Measurements from ENCODE around the gene TEX2. TPM values are rescaled to one million over a fixed set of nuclear protein-coding genes. Genes with fewer than 3 reads are reported as not detected.

TEX2 gene
- total and polyA plus RNA-seq, 2 of the 13 experiments (the other 11 are each of a cell fraction or from before 2014, with no cell fraction given): 21.4 to 37.7 TPM

- TF ChIP-seq ZNF407 (CRISPR knock-in tag; IDR thresholded peaks at IDR 0.05; ENCODE audit: not compliant biosample characterization) (peak; percentile 48), PHF20 (CRISPR knock-in tag; IDR thresholded peaks at IDR 0.05) (no peak), DMAP1 (CRISPR knock-in tag; IDR thresholded peaks at IDR 0.05) (no peak; the same call in 1 of the 2 replicates), ZFP91 (CRISPR knock-in tag; IDR thresholded peaks at IDR 0.05; ENCODE audit: borderline replicate concordance) (peak; percentile 59; the same call in 1 of the 2 replicates), ATM (IDR thresholded peaks at IDR 0.05; ENCODE audit: borderline replicate concordance) (no peak), ZNF3 (CRISPR knock-in tag; IDR thresholded peaks at IDR 0.05) (no peak), POGZ (CRISPR knock-in tag; IDR thresholded peaks at IDR 0.05) (peak; percentile 52; the same call in 1 of the 2 replicates), MBD4 (IDR thresholded peaks at IDR 0.05; ENCODE audit: borderline replicate concordance, low read length) (no peak), ZBTB42 (CRISPR knock-in tag; IDR thresholded peaks at IDR 0.05) (no peak), ZNF382 (CRISPR knock-in tag; IDR thresholded peaks at IDR 0.05; ENCODE audit: borderline replicate concordance) (no peak), PBX2 (CRISPR knock-in tag; IDR thresholded peaks at IDR 0.05) (no peak), ZNF350 (CRISPR knock-in tag; IDR thresholded peaks at IDR 0.05; ENCODE audit: borderline replicate concordance, low read depth) (peak; percentile 59; the same call in 1 of the 2 replicates), IRF2 (CRISPR knock-in tag; IDR thresholded peaks at IDR 0.05) (no peak; the same call in 1 of the 2 replicates), PAX8 (CRISPR knock-in tag; IDR thresholded peaks at IDR 0.05; ENCODE audit: borderline replicate concordance) (no peak), TARDBP (CRISPR knock-in tag; IDR thresholded peaks at IDR 0.05) (peak; percentile 65; the same call in 1 of the 2 replicates), KAT8 (CRISPR knock-in tag; IDR thresholded peaks at IDR 0.05) (peak; percentile 66)
- TF ChIP-seq, protein P1, sequence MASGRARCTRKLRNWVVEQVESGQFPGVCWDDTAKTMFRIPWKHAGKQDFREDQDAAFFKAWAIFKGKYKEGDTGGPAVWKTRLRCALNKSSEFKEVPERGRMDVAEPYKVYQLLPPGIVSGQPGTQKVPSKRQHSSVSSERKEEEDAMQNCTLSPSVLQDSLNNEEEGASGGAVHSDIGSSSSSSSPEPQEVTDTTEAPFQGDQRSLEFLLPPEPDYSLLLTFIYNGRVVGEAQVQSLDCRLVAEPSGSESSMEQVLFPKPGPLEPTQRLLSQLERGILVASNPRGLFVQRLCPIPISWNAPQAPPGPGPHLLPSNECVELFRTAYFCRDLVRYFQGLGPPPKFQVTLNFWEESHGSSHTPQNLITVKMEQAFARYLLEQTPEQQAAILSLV (CRISPR knock-in tag; IDR thresholded peaks at IDR 0.05; ENCODE audit: borderline replicate concordance): peak; percentile 76; the same call in 1 of the 2 replicates
Measured at GRCh38 chr17:64187093-64187895, 75.8 kb downstream of the TEX2 start (continued).

Measured in HepG2 (cell line).